Lung (tissue), 12 donors: ENCODE data around the gene GALNT9. TPM values are rescaled to one million over a fixed set of nuclear protein-coding genes. Genes with fewer than 3 reads are reported as not detected.
"Not testable (repeated sequence)": the region's sequence is repeated elsewhere in the genome, so short reads cannot be mapped to it uniquely, and the experiment has no call there.

Experiments used
- ATAC-seq: fragments of 200-7000 bp; cut with Tn5 transposase; one replicate; pipeline ENCODE4 v1.9.1; 2020; ENCODE audit warnings: moderate number of reproducible peaks; ENCODE audit not compliant: insufficient read depth, low FRiP score
- DNase-seq, 3 donors: peaks; one replicate each; pipeline ENCODE4 v3.0.0-alpha.2; 2013 to 2017
- H3K27ac ChIP-seq, 2 donors: one replicate each; pipeline ENCODE4 v1.5.1; 2013; ENCODE audit warnings: mild to moderate bottlenecking in 2 of 2, moderate library complexity in 2 of 2, control low read depth in 1 of 2, inconsistent platforms in 1 of 2, low read depth in 1 of 2, low read length in 1 of 2
- H3K27me3 ChIP-seq, 3 donors: one replicate each; pipeline ENCODE4 v1.5.1; 2013; ENCODE audit warnings: low read length in 2 of 3; ENCODE audit not compliant: control insufficient read depth in 3 of 3, insufficient read depth in 3 of 3
- H3K36me3 ChIP-seq, 4 donors: one replicate each; pipeline ENCODE4 v1.5.1; 2013; ENCODE audit warnings: low read length in 4 of 4, mild to moderate bottlenecking in 1 of 4, moderate library complexity in 1 of 4; ENCODE audit not compliant: control insufficient read depth in 4 of 4, insufficient read depth in 4 of 4
- H3K4me1 ChIP-seq, 5 donors: one replicate each; pipeline ENCODE4 v1.5.1; 2013; ENCODE audit warnings: low read length in 5 of 5, mild to moderate bottlenecking in 2 of 5, moderate library complexity in 1 of 5; ENCODE audit not compliant: control insufficient read depth in 5 of 5, insufficient read depth in 5 of 5
- H3K4me3 ChIP-seq: one replicate; pipeline ENCODE4 v1.5.1; 2013; ENCODE audit warnings: mild to moderate bottlenecking, control low read depth, moderate library complexity
- H3K9ac ChIP-seq, 2 donors: one replicate each; pipeline ENCODE4 v1.5.1; 2013; ENCODE audit warnings: low read length in 2 of 2, control low read depth in 1 of 2; ENCODE audit not compliant: insufficient read depth in 1 of 2
- H3K9me3 ChIP-seq, 4 donors: one replicate each; pipeline ENCODE4 v1.5.1; 2013; ENCODE audit warnings: low read length in 3 of 4, mild to moderate bottlenecking in 1 of 4, moderate library complexity in 1 of 4; ENCODE audit not compliant: control insufficient read depth in 4 of 4, insufficient read depth in 3 of 4
- WGBS, 2 donors: extraction: QIAGEN DNeasy Blood & Tissue Kit; methylation state at CpG; one replicate each; pipeline ENCODE4 v1.1.7; 2013; 5-methylcytosine and 5-hydroxymethylcytosine counted together
- polyA plus RNA-seq, 2 donors: library from polyadenylated mRNA; stranded (reverse); fragments of 200-250 nt; gene quantifications; one replicate each; pipeline ENCODE4 v1.2.1, GENCODE V29; 2013
- total RNA-seq, 2 donors: library from RNA; depleted of rRNA in 1 of 2; stranded (reverse); fragments of >200 nt in 1 of 2; gene quantifications; one replicate each; pipeline ENCODE4 v1.2.1, GENCODE V29; 2014 to 2021
- TF ChIP-seq, protein P1 (sequence below): IDR thresholded peaks from 2 replicates; pipeline ENCODE4 v1.5.1; 2012; ENCODE audit warnings: mild to moderate bottlenecking; ENCODE audit errors: control extremely low read depth, extremely low read depth
- donor health status: control.
- donor health status: control.
- donor health status: Bipolar disorder and iron deficiency.
- donor health status: healthy.
- donor health status: DM: yes; HTN: yes; CAD: no.

Gene GALNT9
- total and polyA plus RNA-seq, 4 donors = 0.13 to 1.7 (median 0.79) TPM

- H3K9ac ChIP-seq = no peak overlapping the region
- H3K9me3 ChIP-seq = peaks cover 0 to 11% (median 0%) of the 10 kb centered on the region in 4 donors
- ATAC-seq (no peak), DNase-seq (no peak)
- H3K27me3 ChIP-seq = peaks cover 0 to 5% (median 0%) of the 10 kb centered on the region in 3 donors
- H3K36me3 ChIP-seq = no peaks in the 10 kb centered on the region
- no peak overlapping the region for H3K27ac ChIP-seq
- H3K4me3 ChIP-seq = no peak overlapping the region
- TF ChIP-seq, protein P1, sequence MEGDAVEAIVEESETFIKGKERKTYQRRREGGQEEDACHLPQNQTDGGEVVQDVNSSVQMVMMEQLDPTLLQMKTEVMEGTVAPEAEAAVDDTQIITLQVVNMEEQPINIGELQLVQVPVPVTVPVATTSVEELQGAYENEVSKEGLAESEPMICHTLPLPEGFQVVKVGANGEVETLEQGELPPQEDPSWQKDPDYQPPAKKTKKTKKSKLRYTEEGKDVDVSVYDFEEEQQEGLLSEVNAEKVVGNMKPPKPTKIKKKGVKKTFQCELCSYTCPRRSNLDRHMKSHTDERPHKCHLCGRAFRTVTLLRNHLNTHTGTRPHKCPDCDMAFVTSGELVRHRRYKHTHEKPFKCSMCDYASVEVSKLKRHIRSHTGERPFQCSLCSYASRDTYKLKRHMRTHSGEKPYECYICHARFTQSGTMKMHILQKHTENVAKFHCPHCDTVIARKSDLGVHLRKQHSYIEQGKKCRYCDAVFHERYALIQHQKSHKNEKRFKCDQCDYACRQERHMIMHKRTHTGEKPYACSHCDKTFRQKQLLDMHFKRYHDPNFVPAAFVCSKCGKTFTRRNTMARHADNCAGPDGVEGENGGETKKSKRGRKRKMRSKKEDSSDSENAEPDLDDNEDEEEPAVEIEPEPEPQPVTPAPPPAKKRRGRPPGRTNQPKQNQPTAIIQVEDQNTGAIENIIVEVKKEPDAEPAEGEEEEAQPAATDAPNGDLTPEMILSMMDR = no peak
- no peaks in the 10 kb centered on the region for H3K4me1 ChIP-seq
- 89 to 90% methylated on average over 10 to 14 of the region's 14 CpGs for WGBS, 2 donors
These were observed 23.8 kb downstream of the GALNT9 start for GRCh38 chr12:132305560-132305966.

DNA sequence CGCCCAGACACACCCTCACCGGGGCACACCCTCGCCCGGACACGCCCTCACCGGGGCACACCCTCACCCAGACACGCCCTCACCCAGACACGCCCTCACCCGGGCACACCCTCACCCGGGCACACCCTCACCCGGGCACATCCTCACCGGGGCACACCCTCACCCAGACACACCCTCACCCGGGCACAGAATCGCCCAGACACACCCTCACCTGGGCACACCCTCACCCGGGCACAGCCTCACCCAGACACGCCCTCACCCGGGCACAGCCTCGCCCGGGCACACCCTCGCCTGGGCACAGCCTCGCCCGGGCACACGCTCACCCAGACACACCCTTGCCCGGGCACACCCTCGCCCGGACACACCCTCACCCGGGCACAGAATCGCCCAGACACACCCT is 24.5 kb downstream of the GALNT9 start:
- H3K27ac ChIP-seq, H3K9me3 ChIP-seq, DNase-seq, H3K27me3 ChIP-seq, ATAC-seq, H3K36me3 ChIP-seq, H3K4me1 ChIP-seq, H3K9ac ChIP-seq, H3K4me3 ChIP-seq: not testable (repeated sequence)
- 89% methylated on average over 21 of the region's 28 CpGs; no CpG with 5 or more reads in 1 of the 2 donors for WGBS, 2 donors

DNA sequence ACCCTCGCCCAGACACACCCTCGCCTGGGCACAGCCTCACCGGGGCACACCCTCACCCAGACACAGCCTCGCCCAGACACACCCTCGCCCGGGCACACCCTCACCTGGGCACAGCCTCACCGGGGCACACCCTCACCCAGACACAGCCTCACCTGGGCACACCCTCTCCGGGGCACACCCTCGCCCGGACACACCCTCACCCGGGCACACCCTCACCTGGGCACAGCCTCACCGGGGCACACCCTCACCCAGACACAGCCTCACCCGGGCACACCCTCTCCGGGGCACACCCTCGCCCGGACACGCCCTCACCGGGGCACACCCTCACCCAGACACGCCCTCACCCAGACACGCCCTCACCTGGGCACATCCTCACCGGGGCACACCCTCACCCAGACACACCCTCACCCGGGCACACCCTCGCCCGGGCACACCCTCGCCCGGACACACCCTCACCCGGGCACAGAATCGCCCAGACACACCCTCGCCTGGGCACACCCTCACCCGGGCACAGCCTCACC is 25.5 kb downstream of the GALNT9 start:
- not testable (repeated sequence) for ATAC-seq, H3K27me3 ChIP-seq, H3K4me1 ChIP-seq, H3K9ac ChIP-seq, H3K9me3 ChIP-seq, H3K4me3 ChIP-seq, H3K27ac ChIP-seq, H3K36me3 ChIP-seq, DNase-seq
- 92% methylated on average over 29 of the region's 30 CpGs; no CpG with 5 or more reads in 1 of the 2 donors for WGBS, 2 donors

GRCh38 chr12:132302466-132303358 is 26.7 kb downstream of the GALNT9 start:
- Histone ChIP-seq H3K9ac (no peak overlapping the region), H3K4me3 (no peak overlapping the region), H3K27ac (no peak overlapping the region), H3K9me3 (peaks cover 0 to 3% (median 0%) of the 10 kb centered on the region in 4 donors), H3K27me3 (peaks cover 0 to 3% (median 0%) of the 10 kb centered on the region in 3 donors), H3K36me3 (no peaks in the 10 kb centered on the region), H3K4me1 (no peaks in the 10 kb centered on the region)
- DNase-seq (no peak), ATAC-seq (no peak)
- TF ChIP-seq, protein P1 = no peak
- WGBS, 2 donors = 77 to 82% methylated on average over 30 of the region's 30 CpGs
